ENCODE data around the gene CHCHD1. TPM values are rescaled to one million over a fixed set of nuclear protein-coding genes. Genes with fewer than 3 reads are reported as not detected.

The CHCHD1 gene
- total RNA-seq, 2 donors from 2014 or later = 37.6 to 49.3 TPM

DNA sequence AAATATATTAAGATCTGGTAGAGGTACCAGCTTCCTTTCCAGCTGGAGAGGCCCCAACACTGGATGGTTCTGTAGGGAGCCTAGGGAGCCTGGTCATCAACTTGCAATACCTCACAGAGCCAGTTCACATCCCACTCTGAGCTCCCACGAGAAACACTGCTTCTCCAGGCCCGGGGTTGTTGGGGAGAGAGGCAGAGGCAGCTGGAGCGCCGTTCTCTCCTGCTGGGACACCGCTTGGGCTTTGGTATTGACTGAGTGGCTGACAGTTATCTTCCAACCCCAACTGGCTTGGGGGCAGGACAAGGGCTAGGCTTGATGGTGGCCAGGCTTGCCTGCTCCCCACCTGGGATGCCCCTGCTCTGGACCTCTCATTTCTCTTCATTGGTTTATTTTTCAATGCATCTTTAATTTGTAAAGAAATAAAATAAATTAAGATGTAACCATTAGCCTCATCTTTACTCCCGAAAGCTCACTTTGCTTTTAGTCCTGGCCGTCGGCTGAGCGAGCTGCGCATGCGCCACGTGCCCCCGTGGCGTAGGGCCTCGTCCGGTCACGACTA is 10.0 kb upstream of the CHCHD1 start:
- H3K27ac Mint-ChIP-seq = peak overlapping the region; percentile 83
- 22 to 29% methylated on average over 16 to 17 of the region's 17 CpGs for WGBS, 2 experiments (ENCODE audit: insufficient coverage in 1 of 2, insufficient read length in 1 of 2)
- Histone ChIP-seq H3K9ac (ENCODE audit: extremely low read depth, low read length, poor library complexity, severe bottlenecking) (peak overlapping the region; percentile 62), H3K27ac (ENCODE audit: low read depth, low read length) (peak overlapping the region; percentile 82), H3K27me3 (ENCODE audit: control insufficient read depth, insufficient read depth, low read length, poor library complexity, severe bottlenecking) (no peaks in the 10 kb centered on the region), H3K4me1 (ENCODE audit: control insufficient read depth, insufficient read depth, low read length) (peaks cover 6% of the 10 kb centered on the region), H3K9me3 (ENCODE audit: control insufficient read depth, low read length) (no peaks in the 10 kb centered on the region), H3K4me3 (ENCODE audit: low read length) (peak overlapping the region; percentile 86), H3K36me3 (ENCODE audit: control insufficient read depth, insufficient read depth, low read length) (peaks cover 58% of the 10 kb centered on the region)
- H3K27me3 Mint-ChIP-seq (ENCODE audit: insufficient read depth) = no peaks in the 10 kb centered on the region
- H3K4me3 Mint-ChIP-seq = peak overlapping the region; percentile 80
- no peaks in the 10 kb centered on the region for H3K9me3 Mint-ChIP-seq
- TF ChIP-seq, protein P1, sequence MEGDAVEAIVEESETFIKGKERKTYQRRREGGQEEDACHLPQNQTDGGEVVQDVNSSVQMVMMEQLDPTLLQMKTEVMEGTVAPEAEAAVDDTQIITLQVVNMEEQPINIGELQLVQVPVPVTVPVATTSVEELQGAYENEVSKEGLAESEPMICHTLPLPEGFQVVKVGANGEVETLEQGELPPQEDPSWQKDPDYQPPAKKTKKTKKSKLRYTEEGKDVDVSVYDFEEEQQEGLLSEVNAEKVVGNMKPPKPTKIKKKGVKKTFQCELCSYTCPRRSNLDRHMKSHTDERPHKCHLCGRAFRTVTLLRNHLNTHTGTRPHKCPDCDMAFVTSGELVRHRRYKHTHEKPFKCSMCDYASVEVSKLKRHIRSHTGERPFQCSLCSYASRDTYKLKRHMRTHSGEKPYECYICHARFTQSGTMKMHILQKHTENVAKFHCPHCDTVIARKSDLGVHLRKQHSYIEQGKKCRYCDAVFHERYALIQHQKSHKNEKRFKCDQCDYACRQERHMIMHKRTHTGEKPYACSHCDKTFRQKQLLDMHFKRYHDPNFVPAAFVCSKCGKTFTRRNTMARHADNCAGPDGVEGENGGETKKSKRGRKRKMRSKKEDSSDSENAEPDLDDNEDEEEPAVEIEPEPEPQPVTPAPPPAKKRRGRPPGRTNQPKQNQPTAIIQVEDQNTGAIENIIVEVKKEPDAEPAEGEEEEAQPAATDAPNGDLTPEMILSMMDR (conservative IDR thresholded peaks at IDR 0.05) = peak; percentile 35
- DNase-seq = peak; percentile 76
- peaks cover 28% of the 10 kb centered on the region for H3K4me1 Mint-ChIP-seq
- H3K36me3 Mint-ChIP-seq (ENCODE audit: low read depth) = peaks cover 47% of the 10 kb centered on the region

- Histone ChIP-seq H3K4me3 (ENCODE audit: low read length) (peak overlapping the region; percentile 86), H3K9ac (ENCODE audit: extremely low read depth, low read length, poor library complexity, severe bottlenecking) (peak overlapping the region; percentile 62), H3K27me3 (ENCODE audit: control insufficient read depth, insufficient read depth, low read length, poor library complexity, severe bottlenecking) (no peaks in the 10 kb centered on the region), H3K4me1 (ENCODE audit: control insufficient read depth, insufficient read depth, low read length) (peaks cover 6% of the 10 kb centered on the region), H3K9me3 (ENCODE audit: control insufficient read depth, low read length) (no peaks in the 10 kb centered on the region), H3K36me3 (ENCODE audit: control insufficient read depth, insufficient read depth, low read length) (peaks cover 59% of the 10 kb centered on the region), H3K27ac (ENCODE audit: low read depth, low read length) (peak overlapping the region; percentile 82)
- Mint-ChIP-seq H3K36me3 (ENCODE audit: low read depth) (peaks cover 50% of the 10 kb centered on the region), H3K4me3 (peak overlapping the region; percentile 80), H3K27ac (peak overlapping the region; percentile 83), H3K27me3 (ENCODE audit: insufficient read depth) (no peaks in the 10 kb centered on the region), H3K9me3 (no peaks in the 10 kb centered on the region), H3K4me1 (peaks cover 28% of the 10 kb centered on the region)
- TF ChIP-seq, protein P1 (conservative IDR thresholded peaks at IDR 0.05) = no peak
- WGBS, 2 experiments (ENCODE audit: insufficient coverage in 1 of 2, insufficient read length in 1 of 2) = 0 to 2% methylated on average over 17 to 101 of the region's 101 CpGs
- DNase-seq = peak; percentile 92
These were observed 9.3 kb upstream of the CHCHD1 start for GRCh38 chr10:73772281-73773151.

- peak overlapping the region; percentile 83 for H3K27ac Mint-ChIP-seq
- Histone ChIP-seq H3K9ac (ENCODE audit: extremely low read depth, low read length, poor library complexity, severe bottlenecking) (peak overlapping the region; percentile 62), H3K27me3 (ENCODE audit: control insufficient read depth, insufficient read depth, low read length, poor library complexity, severe bottlenecking) (no peaks in the 10 kb centered on the region), H3K36me3 (ENCODE audit: control insufficient read depth, insufficient read depth, low read length) (peaks cover 52% of the 10 kb centered on the region), H3K27ac (ENCODE audit: low read depth, low read length) (no peak overlapping the region), H3K4me3 (ENCODE audit: low read length) (peak overlapping the region; percentile 86), H3K4me1 (ENCODE audit: control insufficient read depth, insufficient read depth, low read length) (peaks cover 6% of the 10 kb centered on the region), H3K9me3 (ENCODE audit: control insufficient read depth, low read length) (no peaks in the 10 kb centered on the region)
- H3K4me1 Mint-ChIP-seq = peaks cover 28% of the 10 kb centered on the region
- peak overlapping the region; percentile 80 for H3K4me3 Mint-ChIP-seq
- H3K9me3 Mint-ChIP-seq = no peaks in the 10 kb centered on the region
- no peak for DNase-seq
- H3K36me3 Mint-ChIP-seq (ENCODE audit: low read depth) = peaks cover 46% of the 10 kb centered on the region
- H3K27me3 Mint-ChIP-seq (ENCODE audit: insufficient read depth) = no peaks in the 10 kb centered on the region
- TF ChIP-seq, protein P1 (conservative IDR thresholded peaks at IDR 0.05) = no peak
- whole genome bisulfite sequencing, 2 experiments (ENCODE audit: insufficient coverage in 1 of 2, insufficient read length in 1 of 2) = 10 to 27% methylated on average over 14 to 29 of the region's 29 CpGs
These were observed 8.5 kb upstream of the CHCHD1 start for GRCh38 chr10:73773152-73773879.

Data from endodermal cell (in vitro differentiated cells).